HPDE6-E6E7 (cell line): ENCODE measurements around the gene METTL13.

Source experiments
- DNase-seq: peaks from one replicate; pipeline ENCODE4 v3.0.0; 2011; ENCODE audit warnings: missing footprints; ENCODE audit errors: extremely low spot score

The METTL13 gene, protein sequence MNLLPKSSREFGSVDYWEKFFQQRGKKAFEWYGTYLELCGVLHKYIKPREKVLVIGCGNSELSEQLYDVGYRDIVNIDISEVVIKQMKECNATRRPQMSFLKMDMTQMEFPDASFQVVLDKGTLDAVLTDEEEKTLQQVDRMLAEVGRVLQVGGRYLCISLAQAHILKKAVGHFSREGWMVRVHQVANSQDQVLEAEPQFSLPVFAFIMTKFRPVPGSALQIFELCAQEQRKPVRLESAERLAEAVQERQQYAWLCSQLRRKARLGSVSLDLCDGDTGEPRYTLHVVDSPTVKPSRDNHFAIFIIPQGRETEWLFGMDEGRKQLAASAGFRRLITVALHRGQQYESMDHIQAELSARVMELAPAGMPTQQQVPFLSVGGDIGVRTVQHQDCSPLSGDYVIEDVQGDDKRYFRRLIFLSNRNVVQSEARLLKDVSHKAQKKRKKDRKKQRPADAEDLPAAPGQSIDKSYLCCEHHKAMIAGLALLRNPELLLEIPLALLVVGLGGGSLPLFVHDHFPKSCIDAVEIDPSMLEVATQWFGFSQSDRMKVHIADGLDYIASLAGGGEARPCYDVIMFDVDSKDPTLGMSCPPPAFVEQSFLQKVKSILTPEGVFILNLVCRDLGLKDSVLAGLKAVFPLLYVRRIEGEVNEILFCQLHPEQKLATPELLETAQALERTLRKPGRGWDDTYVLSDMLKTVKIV

GRCh38 chr1:171781176-171781875, at the start of gene METTL13:
Gene METTL13 (plus strand): TSS chr1:171781660. CDS start chr1:171781968, 308 bp downstream.
- DNase-seq, result peak; percentile 98

DNA sequence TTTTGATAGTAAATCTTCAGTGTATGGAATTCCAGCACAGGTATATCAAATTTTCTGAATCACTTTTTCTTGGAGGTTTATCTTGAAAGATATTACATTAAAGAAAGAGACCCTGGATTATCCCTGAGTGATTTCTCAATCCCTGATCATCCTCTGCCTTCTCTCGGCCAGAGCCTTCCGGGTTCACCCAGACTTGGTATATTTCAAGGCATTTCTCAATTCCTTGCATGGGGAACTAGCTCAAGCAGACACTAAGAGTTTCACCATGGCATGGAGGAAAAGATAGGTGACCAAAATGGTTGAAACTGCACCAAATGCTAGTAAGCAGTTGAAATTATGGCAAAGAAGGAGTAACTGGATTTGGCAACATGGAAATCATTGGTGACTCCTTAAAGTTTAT, 45.3 kb upstream of the METTL13 start:
- DNase-seq, result no peak

DNA sequence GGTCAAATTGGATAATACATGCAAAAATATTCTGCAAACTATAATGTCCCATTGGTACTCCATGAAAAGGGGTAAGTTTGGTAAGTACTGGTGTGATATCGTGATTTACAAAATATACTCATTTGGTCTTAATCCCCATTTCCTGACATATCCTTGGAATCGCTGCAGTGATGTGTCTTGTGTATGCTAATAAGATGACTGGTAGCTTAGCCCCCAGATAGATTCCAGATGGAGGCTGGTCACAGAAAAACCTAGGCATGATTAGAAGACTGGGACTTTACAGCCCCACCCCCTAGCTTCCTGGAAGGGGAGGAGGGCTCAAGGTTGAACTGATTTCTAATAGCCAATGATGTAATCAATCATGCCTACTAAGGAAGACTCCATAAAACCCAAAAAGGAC, 42.5 kb upstream of the METTL13 start:
- DNase-seq, result no peak

DNA sequence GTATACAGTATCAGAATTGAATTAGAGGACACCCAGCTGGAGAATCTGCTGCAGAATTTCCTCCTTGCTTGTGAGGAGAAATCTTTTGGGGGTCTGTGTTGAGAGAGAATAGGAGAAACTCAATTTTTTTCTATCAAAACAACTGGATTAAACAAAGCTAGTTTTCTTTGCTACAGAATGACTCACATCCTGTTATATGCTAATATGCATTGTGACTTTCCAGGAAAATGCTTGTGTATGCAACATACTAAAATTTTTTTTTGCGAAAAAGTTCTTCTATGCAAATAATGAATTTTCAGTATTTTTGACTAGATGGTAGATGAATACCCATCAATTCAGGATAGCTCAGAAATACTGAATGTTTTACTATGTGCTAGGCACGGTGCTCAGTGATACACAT, 41.8 kb upstream of the METTL13 start:
- no peak for DNase-seq

GRCh38 chr1:171740356-171740863, 41.0 kb upstream of the METTL13 start:
- DNase-seq, result no peak

- no peak for DNase-seq
These were observed 40.2 kb upstream of the METTL13 start for GRCh38 chr1:171740987-171741871.

- peak; percentile 59 for DNase-seq
These were observed 39.4 kb upstream of the METTL13 start, which contains the start of gene VAMP4 for GRCh38 chr1:171741872-171742576. Gene VAMP4 (minus strand): TSS chr1:171742065. CDS start chr1:171738414, 3,651 bp downstream.

- no peak for DNase-seq
These were observed 38.9 kb upstream of the METTL13 start for GRCh38 chr1:171742577-171742922.

- no peak for DNase-seq
These were observed 38.2 kb upstream of the METTL13 start for GRCh38 chr1:171743081-171743870.

- no peak for DNase-seq
These were observed 36.5 kb upstream of the METTL13 start for GRCh38 chr1:171744986-171745385.

- no peak for DNase-seq
These were observed 32.8 kb upstream of the METTL13 start for GRCh38 chr1:171748651-171749050.

- no peak for DNase-seq
These were observed 30.2 kb upstream of the METTL13 start for GRCh38 chr1:171751221-171751620.

DNA sequence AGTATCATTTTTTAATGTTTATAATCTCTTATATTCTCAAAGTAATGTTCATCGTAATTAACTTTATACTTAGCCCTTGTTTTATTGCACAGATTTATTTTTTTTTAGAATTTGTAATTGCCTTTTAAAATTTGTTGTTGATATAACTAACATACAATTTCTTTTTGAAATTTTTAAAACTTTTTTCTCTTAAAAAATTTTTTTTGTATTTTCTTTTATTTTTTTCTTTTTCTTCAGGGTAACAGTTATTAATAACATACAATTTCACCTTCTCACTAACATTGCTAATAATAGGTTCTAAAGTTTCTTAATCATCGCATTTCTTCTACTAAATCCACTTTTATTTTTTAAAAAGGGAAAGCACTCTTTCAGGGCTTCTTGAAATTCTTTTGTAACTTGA, 28.3 kb upstream of the METTL13 start:
- no peak for DNase-seq

- no peak for DNase-seq
These were observed 27.6 kb upstream of the METTL13 start for GRCh38 chr1:171753685-171754352.

GRCh38 chr1:171754353-171754705, 27.1 kb upstream of the METTL13 start:
- no peak for DNase-seq

DNA sequence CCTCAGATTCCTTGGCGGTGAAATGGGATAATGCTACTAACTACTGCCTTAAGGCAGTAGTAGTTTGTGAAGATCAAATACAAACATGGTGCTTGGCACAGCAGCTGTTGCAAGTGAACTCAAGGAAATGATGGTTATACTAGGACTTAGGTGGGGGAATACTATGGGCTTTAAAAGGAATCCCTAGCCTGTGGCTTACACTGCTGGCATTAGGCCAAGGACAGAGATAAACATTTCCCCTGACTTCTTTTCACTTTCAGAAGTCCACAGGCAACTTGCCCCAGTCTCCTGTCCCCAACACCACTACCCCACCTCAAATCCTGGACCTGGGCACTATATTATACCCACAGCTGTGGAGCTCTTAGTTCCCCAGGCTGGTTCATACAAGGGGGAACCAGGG, 26.5 kb upstream of the METTL13 start:
- no peak for DNase-seq

- DNase-seq, result no peak
These were observed 24.6 kb upstream of the METTL13 start for GRCh38 chr1:171756856-171757255.

GRCh38 chr1:171758011-171758410, 23.4 kb upstream of the METTL13 start:
- DNase-seq, result no peak

DNA sequence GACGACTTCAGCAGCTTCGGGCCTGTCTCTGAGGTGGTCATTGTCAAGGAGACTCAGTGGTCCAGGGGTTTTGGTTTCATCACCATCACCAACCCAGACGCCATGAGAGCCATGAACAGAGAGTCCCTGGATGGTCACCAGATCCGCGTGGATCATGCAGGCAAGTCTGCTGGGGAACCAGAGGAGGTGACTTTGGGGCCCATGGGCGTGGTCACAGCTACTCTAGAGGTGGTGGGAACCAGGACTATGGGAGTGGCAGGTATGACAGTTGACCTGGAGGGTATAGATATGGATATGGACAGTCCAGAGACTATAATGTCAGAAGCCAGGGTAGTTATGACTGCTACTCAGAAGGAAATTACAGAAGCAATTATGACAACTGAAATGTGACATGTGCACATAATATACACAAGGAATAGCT, 19.3 kb upstream of the METTL13 start:
- DNase-seq, result no peak
